ENCODE results near the gene S100A7A. TPM values are rescaled to one million over a fixed set of nuclear protein-coding genes. Genes with fewer than 3 reads are reported as not detected.

The S100A7A gene
- total and polyA plus RNA-seq, 4 donors, result not detected

GRCh38 chr1:153368495-153368894 is 47.8 kb upstream of the S100A7A start:
- no peak overlapping the region for H3K9ac ChIP-seq (ENCODE audit: low read depth in 1 of 2, low read length in 2 of 2)
- no peak overlapping the region for H3K4me3 ChIP-seq (ENCODE audit: low read depth in 1 of 3, low read length in 3 of 3)
- H3K27ac ChIP-seq (ENCODE audit: low read depth in 1 of 2, low read length in 2 of 2), result no peak overlapping the region
- no peak for DNase-seq (ENCODE audit: low spot score)
- TF ChIP-seq GABPA (IDR thresholded peaks at IDR 0.05 in 1 of 2, conservative IDR thresholded peaks at IDR 0.05 in 1 of 2) (no peak), SP1 (IDR thresholded peaks at IDR 0.05) (no peak), RAD21 (IDR thresholded peaks at IDR 0.05) (no peak), MAX (IDR thresholded peaks at IDR 0.05) (no peak), HNF4A (conservative IDR thresholded peaks at IDR 0.05) (no peak), ZBTB33 (IDR thresholded peaks at IDR 0.05) (no peak)
- H3K27me3 ChIP-seq (ENCODE audit: control insufficient read depth in 4 of 4, insufficient read depth in 4 of 4, low read length in 3 of 4), result peaks cover 0 to 5% (median 2%) of the 10 kb centered on the region in 4 donors
- H3K36me3 ChIP-seq (ENCODE audit: control insufficient read depth in 4 of 4, insufficient read depth in 3 of 4, low read depth in 1 of 4, low read length in 3 of 4), result no peaks in the 10 kb centered on the region
- H3K4me1 ChIP-seq (ENCODE audit: control insufficient read depth in 4 of 4, insufficient read depth in 4 of 4, low read length in 3 of 4), result no peaks in the 10 kb centered on the region
- no peaks in the 10 kb centered on the region for H3K9me3 ChIP-seq (ENCODE audit: control insufficient read depth in 4 of 4, low read length in 3 of 4)
- 59% methylated on average over 2 of the region's 2 CpGs for WGBS

- Histone ChIP-seq H3K27me3 (ENCODE audit: control insufficient read depth in 4 of 4, insufficient read depth in 4 of 4, low read length in 3 of 4) (peaks cover 0 to 5% (median 1%) of the 10 kb centered on the region in 4 donors), H3K36me3 (ENCODE audit: control insufficient read depth in 4 of 4, insufficient read depth in 3 of 4, low read depth in 1 of 4, low read length in 3 of 4) (no peaks in the 10 kb centered on the region), H3K27ac (ENCODE audit: low read depth in 1 of 2, low read length in 2 of 2) (no peak overlapping the region), H3K9ac (ENCODE audit: low read depth in 1 of 2, low read length in 2 of 2) (no peak overlapping the region), H3K9me3 (ENCODE audit: control insufficient read depth in 4 of 4, low read length in 3 of 4) (no peaks in the 10 kb centered on the region), H3K4me1 (ENCODE audit: control insufficient read depth in 4 of 4, insufficient read depth in 4 of 4, low read length in 3 of 4) (no peaks in the 10 kb centered on the region), H3K4me3 (ENCODE audit: low read depth in 1 of 3, low read length in 3 of 3) (no peak overlapping the region)
- WGBS, result 74% methylated on average over 3 of the region's 3 CpGs
- no peak for TF ChIP-seq FOXA2 (IDR thresholded peaks at IDR 0.05)
- no peak for DNase-seq (ENCODE audit: low spot score)
Observed at GRCh38 chr1:153370146-153370545, 46.2 kb upstream of the S100A7A start.

- Histone ChIP-seq H3K4me1 (ENCODE audit: control insufficient read depth in 4 of 4, insufficient read depth in 4 of 4, low read length in 3 of 4) (no peaks in the 10 kb centered on the region), H3K27ac (ENCODE audit: low read depth in 1 of 2, low read length in 2 of 2) (no peak overlapping the region), H3K36me3 (ENCODE audit: control insufficient read depth in 4 of 4, insufficient read depth in 3 of 4, low read depth in 1 of 4, low read length in 3 of 4) (no peaks in the 10 kb centered on the region), H3K27me3 (ENCODE audit: control insufficient read depth in 4 of 4, insufficient read depth in 4 of 4, low read length in 3 of 4) (peaks cover 0 to 3% (median 1%) of the 10 kb centered on the region in 4 donors), H3K9ac (ENCODE audit: low read depth in 1 of 2, low read length in 2 of 2) (no peak overlapping the region), H3K4me3 (ENCODE audit: low read depth in 1 of 3, low read length in 3 of 3) (no peak overlapping the region), H3K9me3 (ENCODE audit: control insufficient read depth in 4 of 4, low read length in 3 of 4) (no peaks in the 10 kb centered on the region)
- TF ChIP-seq RAD21 (IDR thresholded peaks at IDR 0.05) (no peak), ATF3 (IDR thresholded peaks at IDR 0.05) (no peak), FOXA1 (IDR thresholded peaks at IDR 0.05) (no peak), NR2F2 (IDR thresholded peaks at IDR 0.05) (no peak), EGR1 (IDR thresholded peaks at IDR 0.05; ENCODE audit: low read depth in 2 of 2) (no peak), RXRA (IDR thresholded peaks at IDR 0.05) (no peak), YY1 (IDR thresholded peaks at IDR 0.05) (no peak), JUND (IDR thresholded peaks at IDR 0.05) (no peak), FOXA2 (IDR thresholded peaks at IDR 0.05) (no peak), GABPA (IDR thresholded peaks at IDR 0.05 in 1 of 2, conservative IDR thresholded peaks at IDR 0.05 in 1 of 2) (no peak), CTCF (IDR thresholded peaks at IDR 0.05; ENCODE audit: low read depth, low read length, missing input control) (no peak), SP1 (IDR thresholded peaks at IDR 0.05) (no peak), ZBTB33 (IDR thresholded peaks at IDR 0.05) (no peak), MAX (IDR thresholded peaks at IDR 0.05) (no peak), TAF1 (conservative IDR thresholded peaks at IDR 0.05) (no peak), HNF4G (IDR thresholded peaks at IDR 0.05) (no peak), REST (IDR thresholded peaks at IDR 0.05) (no peak), HNF4A (conservative IDR thresholded peaks at IDR 0.05) (no peak)
- WGBS, result 93% methylated on average over 1 of the region's 1 CpG
- no peak for DNase-seq (ENCODE audit: low spot score)
Observed at GRCh38 chr1:153371231-153371630, 45.1 kb upstream of the S100A7A start.
